Measurements from ENCODE around the gene NPDC1.
A peak's percentile ranks its signal among the peaks of the same experiment; 100 is the strongest.

The NPDC1 gene

GRCh38 chr9:137046088-137046787 lies at the start of gene NPDC1:
NPDC1 (minus strand) TSS chr9:137046177; CDS start chr9:137045989, 188 bp downstream.
- peak; percentile 43 to 79 for DNase-seq

- no peak for DNase-seq
Measured at GRCh38 chr9:137089232-137089947, 43.4 kb upstream of the NPDC1 start.

GRCh38 chr9:137088121-137088520 lies 42.1 kb upstream of the NPDC1 start:
- DNase-seq: no peak

- peak; percentile 32 to 43 for DNase-seq
Measured at GRCh38 chr9:137087409-137087925, 41.5 kb upstream of the NPDC1 start.

- peak; percentile 97 to 98 for DNase-seq
Measured at GRCh38 chr9:137086531-137087408, 40.8 kb upstream of the NPDC1 start, which contains the start of gene MAN1B1. MAN1B1 (plus strand) TSS chr9:137086985; CDS start chr9:137087000, 15 bp downstream.

- no peak for DNase-seq
Measured at GRCh38 chr9:137085920-137086530, 40.0 kb upstream of the NPDC1 start.

GRCh38 chr9:137084526-137084925 lies 38.5 kb upstream of the NPDC1 start:
- no peak for DNase-seq

- DNase-seq: peak; percentile 30 to 76
Measured at GRCh38 chr9:137083394-137084004, 37.5 kb upstream of the NPDC1 start.

GRCh38 chr9:137082925-137083290 lies 36.9 kb upstream of the NPDC1 start:
- no peak for DNase-seq

GRCh38 chr9:137082222-137082924 lies 36.4 kb upstream of the NPDC1 start:
- no peak for DNase-seq

GRCh38 chr9:137080260-137081122 lies 34.5 kb upstream of the NPDC1 start:
- DNase-seq: no peak

- DNase-seq: no peak
Measured at GRCh38 chr9:137079401-137079787, 33.4 kb upstream of the NPDC1 start.

- no peak for DNase-seq
Measured at GRCh38 chr9:137078701-137079400, 32.9 kb upstream of the NPDC1 start.

- no peak for DNase-seq
Measured at GRCh38 chr9:137077758-137078693, 32.0 kb upstream of the NPDC1 start.

- DNase-seq: peak; percentile 51 to 68
Measured at GRCh38 chr9:137077010-137077747, 31.2 kb upstream of the NPDC1 start, which contains the start of gene UAP1L1. UAP1L1 (plus strand) TSS chr9:137077517; CDS start chr9:137077533, 16 bp downstream.

- DNase-seq: no peak
Measured at GRCh38 chr9:137076636-137077009, 30.6 kb upstream of the NPDC1 start.

GRCh38 chr9:137075275-137075775 lies 29.3 kb upstream of the NPDC1 start:
- DNase-seq: peak; percentile 41 to 59

Data from inflammatory macrophage treated with lipopolysaccharide for 1 hour (primary cell).